AML-193 (cell line): ENCODE data around the gene WDR74.
A peak's percentile ranks its signal among the peaks of the same experiment; 100 is the strongest.
"Not testable (repeated sequence)": the region's sequence is repeated elsewhere in the genome, so short reads cannot be mapped to it uniquely, and the experiment has no call there.

Experiments used
- DNase-seq, 2 experiments: peaks; one replicate each; lab custom pipeline; 2025; lab: John Stamatoyannopoulos, UW

Gene WDR74

DNA sequence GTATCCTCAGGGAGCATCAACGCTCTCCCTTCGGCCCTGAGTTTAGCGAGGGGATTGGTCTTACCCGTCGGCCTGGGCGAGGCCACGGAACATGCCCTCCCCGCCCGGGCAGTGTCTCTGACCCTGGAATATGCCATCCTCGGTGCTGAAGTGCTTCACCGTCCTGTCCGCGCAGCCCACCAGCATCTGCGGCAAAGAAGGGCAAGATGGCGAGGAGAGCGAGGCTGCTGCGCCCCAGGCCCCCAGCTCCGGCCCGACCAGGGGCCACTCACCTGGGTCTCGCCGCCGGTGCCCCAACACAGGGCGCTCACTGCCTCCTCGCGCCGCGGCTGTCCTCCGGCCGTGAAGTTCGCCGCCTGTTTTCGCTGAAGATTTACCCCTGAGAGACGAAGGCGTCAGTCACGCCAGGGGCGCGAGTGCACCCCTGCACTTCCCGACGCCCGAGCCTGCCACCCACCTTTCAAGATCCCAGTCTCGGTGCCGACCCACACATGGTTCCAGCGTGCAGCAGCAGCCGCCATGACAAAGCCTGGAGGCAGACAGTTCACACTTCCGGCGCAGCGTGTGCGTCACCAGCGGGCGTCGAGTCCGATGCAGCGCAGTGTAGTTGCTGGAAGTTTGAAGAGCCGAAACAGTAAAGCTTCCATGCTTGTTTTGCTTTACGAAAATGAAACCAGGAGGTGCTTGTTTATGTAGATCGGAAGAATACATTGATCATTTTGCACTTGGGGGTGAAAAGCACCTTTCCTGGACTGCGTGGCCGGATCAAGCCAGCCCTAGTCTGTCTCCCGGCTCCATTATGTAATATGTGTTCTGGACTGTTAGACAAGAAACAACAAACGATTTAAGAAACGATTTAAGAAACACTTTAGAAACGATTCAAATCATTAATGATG is at the start of gene WDR74:
Gene WDR74, minus strand, starts transcription at position 541 of the 896 bp plus-strand sequence. Its CDS starts 20 bp downstream, at position 521.
- DNase-seq, result peak; percentile 85 to 88

DNA sequence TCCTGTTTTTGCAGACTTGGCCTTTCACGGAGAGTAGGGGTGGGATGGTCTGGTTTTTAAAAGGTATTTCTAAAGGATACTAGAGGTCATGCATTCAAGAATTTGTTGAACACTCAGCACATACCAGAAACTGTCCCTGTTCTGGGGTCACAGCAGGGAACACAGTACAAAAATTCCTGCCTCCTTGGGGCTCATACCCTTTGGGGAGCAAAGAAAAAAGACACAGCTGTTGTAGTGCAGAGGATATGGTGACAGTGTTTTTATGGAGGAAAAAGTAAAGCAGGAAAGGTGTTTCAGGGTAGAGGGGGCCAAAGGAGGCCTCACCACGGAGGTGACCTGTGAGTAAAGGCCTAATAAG is 49.7 kb upstream of the WDR74 start:
- no peak for DNase-seq

DNA sequence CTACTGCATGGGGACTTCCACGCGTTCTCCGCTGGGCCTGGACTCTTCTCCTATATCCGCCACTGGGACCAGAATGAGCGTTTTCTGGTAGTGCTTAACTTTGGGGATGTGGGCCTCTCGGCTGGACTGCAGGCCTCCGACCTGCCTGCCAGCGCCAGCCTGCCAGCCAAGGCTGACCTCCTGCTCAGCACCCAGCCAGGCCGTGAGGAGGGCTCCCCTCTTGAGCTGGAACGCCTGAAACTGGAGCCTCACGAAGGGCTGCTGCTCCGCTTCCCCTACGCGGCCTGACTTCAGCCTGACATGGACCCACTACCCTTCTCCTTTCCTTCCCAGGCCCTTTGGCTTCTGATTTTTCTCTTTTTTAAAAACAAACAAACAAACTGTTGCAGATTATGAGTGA is 49.0 kb upstream of the WDR74 start:
- no peak for DNase-seq

DNA sequence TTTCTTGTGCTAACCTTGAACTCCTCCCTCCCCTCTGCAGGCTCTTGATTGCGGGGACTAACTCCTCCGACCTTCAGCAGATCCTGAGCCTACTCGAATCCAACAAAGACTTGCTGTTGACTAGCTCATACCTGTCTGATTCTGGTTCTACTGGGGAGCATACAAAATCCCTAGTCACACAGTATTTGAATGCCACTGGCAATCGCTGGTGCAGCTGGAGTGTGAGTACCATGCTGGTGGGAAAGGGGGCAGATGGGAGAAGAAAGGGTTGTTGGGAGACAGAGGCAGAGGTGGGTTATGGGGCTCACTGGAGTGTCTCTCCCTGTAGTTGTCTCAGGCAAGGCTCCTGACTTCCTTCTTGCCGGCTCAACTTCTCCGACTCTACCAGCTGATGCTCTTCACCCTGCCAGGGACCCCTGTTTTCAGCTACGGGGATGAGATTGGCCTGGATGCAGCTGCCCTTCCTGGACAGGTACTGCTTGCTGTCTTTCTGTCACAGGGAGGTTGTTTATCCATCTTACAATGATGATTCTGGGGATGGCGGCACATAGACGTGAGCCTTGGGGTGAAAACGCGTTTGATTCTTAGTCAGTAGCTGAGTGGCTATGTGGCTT is 45.9 kb upstream of the WDR74 start:
- DNase-seq, result no peak

DNA sequence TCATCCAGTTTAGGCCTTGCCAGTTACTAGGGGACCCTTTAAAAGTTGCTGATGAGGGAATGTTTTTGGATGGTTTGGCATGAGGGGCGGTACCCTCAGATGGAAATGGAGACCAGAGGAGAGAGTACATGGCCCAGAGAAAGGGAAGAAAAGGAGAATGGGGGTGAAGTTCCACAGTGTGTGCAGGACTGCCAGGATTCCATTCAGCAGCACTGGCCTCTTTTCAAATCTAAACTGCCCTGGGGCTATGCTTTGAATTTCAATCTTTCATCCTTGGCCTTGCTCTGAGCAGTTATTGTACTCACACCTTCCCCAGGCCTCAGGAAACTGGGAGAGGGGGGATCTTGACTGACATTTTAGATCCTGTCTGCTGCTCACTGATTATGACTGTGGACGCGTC is 44.3 kb upstream of the WDR74 start:
- no peak for DNase-seq

DNA sequence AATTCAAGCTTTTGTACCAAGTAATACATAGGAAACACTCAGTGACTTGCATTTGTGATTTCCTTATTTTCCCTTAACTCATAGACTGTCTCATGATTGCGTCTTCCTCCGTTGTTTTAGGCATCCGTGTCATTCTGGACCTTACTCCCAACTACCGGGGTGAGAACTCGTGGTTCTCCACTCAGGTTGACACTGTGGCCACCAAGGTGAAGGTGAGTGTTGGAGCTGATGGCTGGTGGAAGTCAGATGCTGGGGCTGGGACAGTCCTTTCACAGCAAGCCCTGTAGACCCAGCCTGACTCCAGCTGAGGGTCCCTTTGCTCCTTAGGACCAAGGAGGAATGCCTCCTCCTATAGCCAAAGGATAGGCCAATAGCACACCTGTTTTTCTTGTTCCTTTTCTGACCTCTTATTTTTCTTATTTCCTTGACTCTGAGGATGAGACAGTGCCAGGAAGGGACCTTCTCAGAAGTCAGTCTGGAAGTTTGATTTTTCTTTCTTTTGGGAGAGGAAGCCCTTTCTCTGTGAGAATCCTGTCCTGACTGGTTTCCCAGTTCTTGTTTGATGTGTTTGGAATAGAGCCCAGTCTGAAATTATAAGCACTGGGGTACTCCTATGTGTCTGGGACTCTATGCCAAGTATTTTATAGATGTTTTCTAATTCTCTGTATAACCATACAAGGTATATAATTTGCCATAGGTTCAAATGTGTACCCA is 43.6 kb upstream of the WDR74 start:
- no peak for DNase-seq

DNA sequence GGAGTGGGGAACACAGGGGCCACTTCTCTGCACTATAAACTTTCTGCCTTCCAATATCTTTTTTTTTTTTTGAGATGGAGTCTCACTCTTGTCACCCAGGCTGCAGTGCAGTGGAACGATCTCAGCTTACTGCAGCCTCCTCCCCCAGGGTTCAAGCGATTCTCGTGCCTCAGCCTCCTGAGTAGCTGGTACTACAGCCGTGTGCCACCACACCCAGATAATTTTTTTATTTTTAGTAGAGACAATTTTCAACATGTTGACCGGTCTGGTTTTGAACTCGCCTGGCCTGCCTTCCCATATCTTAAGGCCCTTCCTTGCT is 43.0 kb upstream of the WDR74 start:
- no peak for DNase-seq

DNA sequence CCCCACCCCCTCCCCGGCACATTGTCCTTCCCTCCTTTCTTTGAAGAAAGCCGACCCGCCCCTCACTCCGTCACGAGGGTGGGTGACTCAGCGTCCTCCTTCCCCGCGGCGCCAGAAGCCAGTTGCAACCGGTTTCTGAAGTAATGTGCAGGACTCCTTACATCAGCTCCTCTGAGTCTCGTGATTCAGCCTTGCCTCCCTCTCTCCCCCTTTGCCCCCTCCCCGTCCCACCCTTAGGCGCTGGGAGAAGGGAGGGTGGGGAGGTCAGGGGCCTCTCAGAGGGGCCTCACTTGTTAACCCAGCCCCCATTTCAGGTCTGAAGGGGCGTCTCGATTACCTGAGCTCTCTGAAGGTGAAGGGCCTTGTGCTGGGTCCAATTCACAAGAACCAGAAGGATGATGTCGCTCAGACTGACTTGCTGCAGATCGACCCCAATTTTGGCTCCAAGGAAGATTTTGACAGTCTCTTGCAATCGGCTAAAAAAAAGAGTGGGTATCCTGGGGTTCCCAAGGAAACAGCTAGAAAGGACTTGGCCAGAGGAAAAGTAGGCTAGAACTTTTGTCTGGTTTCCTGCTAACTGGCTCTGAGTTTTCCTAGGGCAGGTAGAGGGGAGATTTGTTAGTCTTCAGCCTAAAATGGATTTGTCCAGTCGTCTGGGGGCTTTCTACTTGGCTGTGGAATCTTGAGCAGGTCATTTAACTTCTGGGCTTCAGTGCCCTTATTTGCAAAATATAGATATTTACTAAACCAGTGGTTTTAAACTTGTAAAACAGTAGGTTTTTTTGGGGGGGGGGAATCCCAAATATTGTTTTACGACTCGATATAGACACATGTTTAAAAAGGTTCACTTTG is 42.4 kb upstream of the WDR74 start:
- DNase-seq, result peak; percentile 91 to 93

DNA sequence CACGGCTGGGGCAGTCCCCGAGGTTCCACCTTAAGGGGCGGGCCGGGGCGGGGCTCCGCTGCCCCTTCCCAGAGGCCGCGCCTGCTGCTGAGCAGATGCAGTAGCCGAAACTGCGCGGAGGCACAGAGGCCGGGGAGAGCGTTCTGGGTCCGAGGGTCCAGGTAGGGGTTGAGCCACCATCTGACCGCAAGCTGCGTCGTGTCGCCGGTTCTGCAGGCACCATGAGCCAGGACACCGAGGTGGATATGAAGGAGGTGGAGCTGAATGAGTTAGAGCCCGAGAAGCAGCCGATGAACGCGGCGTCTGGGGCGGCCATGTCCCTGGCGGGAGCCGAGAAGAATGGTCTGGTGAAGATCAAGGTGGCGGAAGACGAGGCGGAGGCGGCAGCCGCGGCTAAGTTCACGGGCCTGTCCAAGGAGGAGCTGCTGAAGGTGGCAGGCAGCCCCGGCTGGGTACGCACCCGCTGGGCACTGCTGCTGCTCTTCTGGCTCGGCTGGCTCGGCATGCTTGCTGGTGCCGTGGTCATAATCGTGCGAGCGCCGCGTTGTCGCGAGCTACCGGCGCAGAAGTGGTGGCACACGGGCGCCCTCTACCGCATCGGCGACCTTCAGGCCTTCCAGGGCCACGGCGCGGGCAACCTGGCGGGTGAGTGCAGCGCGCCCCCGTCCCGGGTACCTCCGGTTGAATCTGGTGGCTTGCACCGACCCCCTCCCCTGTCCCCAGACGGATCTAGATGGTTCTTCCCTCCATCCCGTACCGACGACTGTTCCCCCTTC is 41.6 kb upstream of the WDR74 start, which contains the start of gene SLC3A2:
Gene SLC3A2, plus strand, starts transcription at position 94 of the 776 bp plus-strand sequence. Its CDS starts 128 bp downstream, at position 222.
- peak; percentile 78 to 88 for DNase-seq

DNA sequence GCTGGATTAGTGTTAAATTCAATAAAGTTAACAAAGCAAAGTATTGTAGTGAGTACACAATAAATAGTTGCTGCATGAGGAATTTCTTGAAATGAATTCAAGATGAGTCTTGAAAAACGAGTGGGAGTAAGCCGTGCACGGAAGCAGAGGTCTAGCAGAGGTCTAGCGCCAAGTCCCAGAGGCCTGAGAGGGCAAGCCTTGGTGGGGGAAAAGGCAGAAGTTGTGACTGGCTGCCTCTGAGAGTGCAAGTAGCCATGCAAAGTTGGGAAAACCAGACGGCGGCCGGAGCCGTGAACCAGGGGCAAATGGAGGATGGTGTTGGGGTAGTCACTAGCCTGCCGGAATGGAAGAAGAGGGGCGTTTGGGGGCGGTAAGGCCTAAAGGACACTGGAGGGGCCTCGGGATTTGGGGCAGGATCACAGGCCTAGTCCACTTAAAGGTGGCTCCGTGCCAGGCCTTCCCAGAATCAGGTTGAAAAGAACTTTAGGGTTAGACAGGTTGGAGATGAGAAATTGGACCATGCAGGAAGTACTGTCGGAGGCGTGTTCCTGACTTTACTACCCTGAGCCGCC is 40.9 kb upstream of the WDR74 start:
- peak; percentile 48 to 51 for DNase-seq

DNA sequence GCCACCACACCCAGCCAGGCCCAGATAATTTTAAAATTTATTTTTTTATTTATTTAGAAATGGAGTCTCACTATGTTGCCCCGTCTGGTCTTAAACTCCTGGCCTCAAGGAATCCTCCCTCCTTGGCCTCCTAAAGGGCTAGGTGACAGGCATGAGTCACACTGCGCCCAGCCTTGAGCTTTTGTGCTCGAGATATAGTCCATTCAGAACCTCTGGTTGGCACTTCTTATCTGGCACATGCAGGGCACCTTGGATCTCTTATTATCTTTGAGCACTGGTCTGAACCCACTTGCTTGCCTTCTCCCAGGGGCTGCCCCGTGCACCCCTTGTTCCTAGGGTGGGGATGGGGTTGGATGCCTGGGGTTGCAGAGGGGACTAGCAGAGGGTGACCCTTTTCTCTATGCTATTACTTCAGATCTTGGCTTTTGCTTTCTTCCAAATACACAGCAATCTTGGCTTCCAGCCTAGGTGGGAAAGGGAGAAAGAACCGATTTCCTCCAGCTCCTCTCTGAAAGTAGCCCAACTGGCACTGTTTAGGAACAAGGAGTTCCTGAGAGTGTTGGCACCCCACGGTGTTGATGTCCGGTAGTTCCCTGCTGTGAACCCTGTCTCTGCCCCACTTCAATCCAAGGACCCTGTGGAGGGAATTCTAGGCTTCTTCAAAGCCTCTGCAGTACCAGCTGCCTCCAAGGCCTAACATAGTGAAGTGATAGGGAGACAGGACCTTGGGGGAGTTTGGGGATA is 40.0 kb upstream of the WDR74 start:
- DNase-seq, result no peak

DNA sequence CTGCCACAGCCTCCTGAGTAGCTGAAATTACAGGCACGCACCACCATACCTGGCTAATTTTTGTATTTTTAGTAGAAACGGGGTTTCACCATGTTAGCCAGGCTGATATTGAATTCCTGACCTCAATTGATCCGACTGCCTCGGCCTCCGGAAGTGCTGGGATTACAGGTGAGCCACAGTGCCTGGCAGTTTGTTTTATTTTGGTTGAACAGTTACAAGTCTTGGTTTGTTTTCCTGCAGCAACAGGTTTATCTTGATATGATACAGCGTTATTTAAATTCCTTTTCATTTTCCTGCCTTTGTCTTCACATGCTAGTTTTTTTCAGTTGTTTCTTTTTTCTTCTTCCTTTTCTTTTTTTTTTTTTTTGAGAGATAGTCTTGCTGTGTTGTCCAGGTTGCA is 37.3 kb upstream of the WDR74 start:
- DNase-seq, result no peak

DNA sequence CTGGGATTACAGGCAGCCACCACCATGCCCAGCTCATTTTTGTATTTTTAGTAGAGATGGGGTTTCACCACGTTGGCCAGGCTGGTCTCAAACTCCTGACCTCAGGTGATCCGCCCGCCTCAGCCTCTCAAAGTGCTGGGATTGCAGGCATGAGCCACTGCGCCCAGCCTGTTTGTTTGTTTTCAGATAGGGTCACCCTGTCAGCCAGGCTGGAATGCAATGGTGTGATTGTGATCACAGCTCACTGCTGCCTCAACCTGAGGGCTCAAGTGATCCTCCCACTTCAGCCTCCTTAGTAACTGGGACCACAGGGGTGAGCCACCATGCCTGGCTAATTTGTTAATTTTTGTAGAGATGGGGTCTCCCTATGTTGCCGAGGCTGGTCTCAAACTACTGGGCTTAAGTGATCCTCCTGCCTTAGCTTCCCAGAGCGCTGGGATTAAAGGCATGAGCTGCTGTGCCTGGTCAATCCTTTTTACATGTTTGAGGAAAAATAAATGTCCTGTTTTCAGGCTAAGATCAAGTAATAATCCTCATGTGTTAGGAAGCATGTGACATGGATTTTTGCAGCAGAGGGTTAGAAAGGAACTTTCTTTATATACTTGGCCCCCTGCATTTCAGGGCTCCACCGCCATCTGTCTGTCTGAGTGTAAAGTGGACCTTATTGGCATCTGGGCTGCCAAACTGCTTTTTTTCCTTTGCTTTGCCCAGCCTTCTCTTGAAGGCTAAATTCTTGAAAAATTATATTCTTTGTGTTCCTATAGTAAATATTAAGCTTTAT is 36.5 kb upstream of the WDR74 start:
- no peak for DNase-seq

DNA sequence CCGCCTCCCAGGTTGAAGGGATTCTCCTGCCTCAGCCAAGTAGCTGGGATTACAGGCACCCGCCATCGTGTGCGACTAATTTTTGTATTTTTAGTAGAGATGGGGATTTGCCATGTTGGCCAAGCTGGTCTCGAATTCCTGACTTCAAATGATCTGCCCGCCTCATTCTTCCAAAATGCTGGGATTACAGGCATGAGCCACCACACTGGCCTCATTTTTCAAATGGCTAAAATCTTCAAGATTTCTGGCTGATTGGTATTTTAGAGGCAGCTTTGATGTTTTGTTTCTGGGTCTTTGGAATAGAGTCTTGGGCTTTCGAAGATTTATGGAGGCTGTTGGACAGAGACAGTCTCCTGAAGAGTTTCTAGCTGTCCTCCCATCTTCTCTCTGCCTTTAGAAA is 35.5 kb upstream of the WDR74 start:
- no peak for DNase-seq

DNA sequence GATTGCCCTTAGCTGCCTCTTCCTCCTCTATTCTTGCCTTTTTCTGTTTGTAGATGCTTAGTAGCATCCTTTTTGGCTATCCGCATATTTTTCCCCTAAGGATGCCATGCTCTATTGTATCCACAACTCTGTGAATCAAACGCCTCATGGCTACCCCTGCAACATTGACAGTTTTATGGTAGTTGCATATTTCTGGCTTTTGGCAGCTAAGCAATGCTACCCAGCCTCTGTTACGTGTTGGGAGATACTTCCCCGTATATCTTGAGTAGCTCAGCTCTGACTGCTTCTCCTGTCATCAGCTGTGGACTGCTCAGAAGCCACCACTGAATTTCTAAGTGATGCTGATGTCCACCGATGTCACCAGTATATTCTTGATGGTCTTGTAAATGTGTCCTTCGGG is 26.2 kb upstream of the WDR74 start:
- DNase-seq, result no peak

DNA sequence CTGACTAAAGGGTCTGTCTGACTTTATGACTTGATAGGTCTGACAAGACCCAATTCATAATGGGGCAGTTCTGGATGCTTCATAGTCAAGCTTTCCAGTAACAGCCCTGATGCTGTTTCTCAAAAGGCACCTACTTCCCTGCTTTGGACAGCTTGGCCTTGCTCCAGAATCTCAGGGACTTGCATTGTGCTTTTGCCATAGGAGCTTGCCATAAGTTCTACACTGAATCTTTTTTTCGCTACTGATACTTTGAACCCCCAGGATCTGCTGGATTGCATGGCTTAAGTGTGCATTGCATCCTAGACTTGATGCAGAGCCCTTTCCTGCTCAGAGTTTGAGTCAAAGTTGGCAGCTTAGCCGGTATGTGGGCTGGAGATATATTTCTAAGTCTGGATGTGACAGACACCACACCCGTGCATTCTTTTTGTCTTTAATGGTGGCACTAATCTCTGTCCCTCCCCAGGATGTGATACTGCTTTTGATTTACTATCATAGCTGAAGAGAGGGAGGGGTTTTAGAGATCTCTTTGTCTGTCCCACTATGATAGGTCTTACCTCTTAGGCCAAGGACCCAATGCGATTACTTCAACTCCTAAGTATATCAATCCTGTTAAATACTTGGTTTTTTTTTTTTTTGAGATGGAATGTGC is 24.4 kb upstream of the WDR74 start:
- DNase-seq, result no peak

DNA sequence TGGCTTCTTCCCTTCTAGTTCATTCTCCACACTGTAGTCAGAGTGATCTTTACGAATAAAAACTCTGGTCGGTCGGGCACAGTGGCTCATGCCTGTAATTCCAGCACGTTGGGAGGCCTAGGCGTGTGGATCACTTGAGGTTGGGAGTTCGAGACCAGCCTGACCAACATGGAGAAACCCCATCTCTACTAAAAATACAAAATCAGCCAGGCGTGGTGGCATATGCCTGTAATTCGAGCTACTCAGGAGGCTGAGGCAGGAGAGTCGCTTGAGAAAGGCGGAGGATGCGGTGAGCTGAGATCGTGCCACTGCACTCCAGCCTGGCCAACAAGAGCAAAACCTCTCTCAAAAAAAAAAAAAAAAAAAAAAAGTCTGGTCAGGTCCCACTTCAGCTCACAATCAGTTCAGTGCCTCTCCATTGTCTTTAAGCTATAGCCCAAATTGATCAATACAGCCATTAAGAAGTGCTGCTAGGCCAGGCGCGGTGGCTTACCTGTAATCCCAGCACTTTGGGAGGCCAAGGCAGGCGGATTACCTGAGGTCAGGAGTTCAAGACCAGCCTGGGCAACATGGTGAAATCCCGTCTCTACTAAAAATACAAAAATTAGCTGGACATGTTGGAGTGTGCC is 22.3 kb upstream of the WDR74 start:
- DNase-seq, result not testable (repeated sequence)

DNA sequence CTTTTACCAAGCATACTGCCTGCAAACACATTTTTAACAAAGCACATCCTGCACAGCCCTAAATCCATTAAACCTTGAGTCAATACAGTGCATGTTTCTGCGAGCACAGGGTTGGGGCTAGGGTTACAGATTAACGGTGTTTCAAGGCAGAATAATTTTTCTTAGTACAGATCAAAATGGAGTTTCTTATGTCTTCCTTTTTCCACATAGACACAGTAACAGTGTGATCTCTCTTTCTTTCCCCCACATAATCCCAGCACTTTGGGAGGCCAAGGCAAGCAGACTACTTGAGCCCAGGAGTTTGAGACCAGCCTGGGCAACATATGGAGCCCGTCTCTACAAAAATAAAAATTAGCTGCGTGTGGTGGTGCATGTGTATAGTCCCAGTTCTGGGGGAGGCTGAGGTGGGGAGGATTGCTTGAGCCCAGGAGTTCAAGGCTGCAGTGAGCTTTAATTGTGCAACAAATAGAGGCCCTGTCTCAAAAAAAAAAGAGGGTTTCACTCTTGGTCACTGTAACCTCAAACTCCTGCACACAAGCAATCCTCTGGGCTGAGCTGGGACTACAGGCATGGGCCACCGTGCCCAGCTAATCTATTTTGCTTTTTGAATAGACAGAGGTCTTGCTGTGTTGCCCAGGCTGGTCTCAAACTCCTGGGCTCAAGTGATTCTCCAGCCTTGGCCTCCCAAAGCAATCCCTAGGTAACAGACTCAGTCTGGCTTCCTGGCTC is 21.6 kb upstream of the WDR74 start:
- no peak for DNase-seq
